Measurements from ENCODE around the gene OVCA2.
"Not testable (repeated sequence)": the region's sequence is repeated elsewhere in the genome, so short reads cannot be mapped to it uniquely, and the experiment has no call there.

The OVCA2 gene

GRCh38 chr17:2002767-2003329 is 39.0 kb upstream of the OVCA2 start:
- DNase-seq (ENCODE audit: insufficient read length) (no peak), FAIRE-seq (no peak)
- no peak for TF ChIP-seq TAF1 (IDR thresholded peaks at IDR 0.05; ENCODE audit: borderline replicate concordance, low read depth, low read length)
- no peak for TF ChIP-seq POLR2AphosphoS5 (IDR thresholded peaks at IDR 0.05; ENCODE audit: low read depth, low read length)
- TF ChIP-seq POLR2A (IDR thresholded peaks at IDR 0.05; ENCODE audit: low read depth, low read length), result no peak

GRCh38 chr17:2003525-2003924 is 38.3 kb upstream of the OVCA2 start:
- TF ChIP-seq POLR2A (IDR thresholded peaks at IDR 0.05; ENCODE audit: low read depth, low read length), result no peak
- no peak for FAIRE-seq
- DNase-seq (ENCODE audit: insufficient read length), result no peak

GRCh38 chr17:2004435-2004952 is 37.3 kb upstream of the OVCA2 start:
- FAIRE-seq (no peak), DNase-seq (ENCODE audit: insufficient read length) (no peak)
- TF ChIP-seq TAF1 (IDR thresholded peaks at IDR 0.05; ENCODE audit: borderline replicate concordance, low read depth, low read length) (no peak), POLR2AphosphoS5 (IDR thresholded peaks at IDR 0.05; ENCODE audit: low read depth, low read length) (no peak), POLR2A (IDR thresholded peaks at IDR 0.05; ENCODE audit: low read depth, low read length) (no peak)

- FAIRE-seq, result no peak
These were observed 33.3 kb upstream of the OVCA2 start for GRCh38 chr17:2008332-2009126.

GRCh38 chr17:2009737-2010136 is 32.1 kb upstream of the OVCA2 start:
- TF ChIP-seq POLR2AphosphoS5 (IDR thresholded peaks at IDR 0.05; ENCODE audit: low read depth, low read length) (no peak), TAF1 (IDR thresholded peaks at IDR 0.05; ENCODE audit: borderline replicate concordance, low read depth, low read length) (no peak)
- FAIRE-seq (no peak), DNase-seq (ENCODE audit: insufficient read length) (no peak)

More at GRCh38 chr17:2008332-2009126, 33.3 kb upstream of the OVCA2 start:
- no peak for DNase-seq (ENCODE audit: insufficient read length)
- TF ChIP-seq POLR2A (IDR thresholded peaks at IDR 0.05; ENCODE audit: low read depth, low read length) (no peak), POLR2AphosphoS5 (IDR thresholded peaks at IDR 0.05; ENCODE audit: low read depth, low read length) (no peak), TAF1 (IDR thresholded peaks at IDR 0.05; ENCODE audit: borderline replicate concordance, low read depth, low read length) (no peak)

- FAIRE-seq, result no peak
These were observed 30.1 kb upstream of the OVCA2 start for GRCh38 chr17:2011411-2012371.

GRCh38 chr17:2012499-2012898 is 29.3 kb upstream of the OVCA2 start:
- DNase-seq (ENCODE audit: insufficient read length) (no peak), FAIRE-seq (no peak)
- TF ChIP-seq POLR2A (IDR thresholded peaks at IDR 0.05; ENCODE audit: low read depth, low read length) (no peak), TAF1 (IDR thresholded peaks at IDR 0.05; ENCODE audit: borderline replicate concordance, low read depth, low read length) (no peak), POLR2AphosphoS5 (IDR thresholded peaks at IDR 0.05; ENCODE audit: low read depth, low read length) (no peak)

More at GRCh38 chr17:2011411-2012371, 30.1 kb upstream of the OVCA2 start:
- TF ChIP-seq POLR2AphosphoS5 (IDR thresholded peaks at IDR 0.05; ENCODE audit: low read depth, low read length), result no peak
- TF ChIP-seq POLR2A (IDR thresholded peaks at IDR 0.05; ENCODE audit: low read depth, low read length), result no peak
- TF ChIP-seq TAF1 (IDR thresholded peaks at IDR 0.05; ENCODE audit: borderline replicate concordance, low read depth, low read length), result no peak
- DNase-seq (ENCODE audit: insufficient read length), result no peak

- FAIRE-seq; DNase-seq (ENCODE audit: insufficient read length): not testable (repeated sequence)
These were observed 28.4 kb upstream of the OVCA2 start for GRCh38 chr17:2013220-2013993.

- DNase-seq (ENCODE audit: insufficient read length), result no peak
- TF ChIP-seq TAF1 (IDR thresholded peaks at IDR 0.05; ENCODE audit: borderline replicate concordance, low read depth, low read length), result no peak
- TF ChIP-seq POLR2A (IDR thresholded peaks at IDR 0.05; ENCODE audit: low read depth, low read length), result no peak
- TF ChIP-seq POLR2AphosphoS5 (IDR thresholded peaks at IDR 0.05; ENCODE audit: low read depth, low read length), result no peak
- FAIRE-seq, result no peak
These were observed 27.9 kb upstream of the OVCA2 start for GRCh38 chr17:2013994-2014317.

- TF ChIP-seq POLR2AphosphoS5 (IDR thresholded peaks at IDR 0.05; ENCODE audit: low read depth, low read length) (no peak), POLR2A (IDR thresholded peaks at IDR 0.05; ENCODE audit: low read depth, low read length) (no peak), TAF1 (IDR thresholded peaks at IDR 0.05; ENCODE audit: borderline replicate concordance, low read depth, low read length) (no peak)
- DNase-seq (ENCODE audit: insufficient read length), result no peak
- no peak for FAIRE-seq
These were observed 26.5 kb upstream of the OVCA2 start for GRCh38 chr17:2015314-2015713.

GRCh38 chr17:2016494-2016893 is 25.3 kb upstream of the OVCA2 start:
- no peak for TF ChIP-seq TAF1 (IDR thresholded peaks at IDR 0.05; ENCODE audit: borderline replicate concordance, low read depth, low read length)
- no peak for TF ChIP-seq POLR2A (IDR thresholded peaks at IDR 0.05; ENCODE audit: low read depth, low read length)
- TF ChIP-seq POLR2AphosphoS5 (IDR thresholded peaks at IDR 0.05; ENCODE audit: low read depth, low read length), result no peak
- FAIRE-seq, result no peak
- no peak for DNase-seq (ENCODE audit: insufficient read length)

Measured in GM12892 (cell line).